IPS DF 6.9 (cell line): Measurements from ENCODE around the gene EIF2B1.

ENCODE experiments used
- DNase-seq: peaks from one replicate; pipeline ENCODE4 v3.0.0-alpha.2; 2013; ENCODE audit warnings: low read depth, low spot score
- H3K27ac ChIP-seq: one replicate; pipeline ENCODE4 v1.5.1; 2013; ENCODE audit warnings: low read length, control low read depth
- H3K27me3 ChIP-seq: 2 replicates; pipeline ENCODE4 v1.6.1; 2013; ENCODE audit warnings: mild to moderate bottlenecking, low read length; ENCODE audit not compliant: control insufficient read depth, insufficient read depth
- H3K36me3 ChIP-seq: 2 replicates; pipeline ENCODE4 v1.6.1; 2013; ENCODE audit warnings: low read length; ENCODE audit not compliant: control insufficient read depth, insufficient read depth
- H3K4me1 ChIP-seq: 2 replicates; pipeline ENCODE4 v1.6.1; 2013; ENCODE audit warnings: low read length; ENCODE audit not compliant: control insufficient read depth, insufficient read depth
- H3K4me3 ChIP-seq: 2 replicates; pipeline ENCODE4 v1.5.1; 2013; ENCODE audit warnings: mild to moderate bottlenecking, low read length
- H3K9me3 ChIP-seq: 2 replicates; pipeline ENCODE4 v1.6.1; 2013; ENCODE audit warnings: low read length, inconsistent platforms; ENCODE audit not compliant: control insufficient read depth, insufficient read depth
- WGBS: extraction: QIAGEN DNeasy Blood & Tissue Kit; methylation state at CpG from one replicate; pipeline ENCODE4 v1.1.7; 2013; ENCODE audit warnings: mixed read lengths, missing lambda C conversion rate; ENCODE audit not compliant: insufficient read length, insufficient coverage; 5-methylcytosine and 5-hydroxymethylcytosine counted together

EIF2B1 gene

DNA sequence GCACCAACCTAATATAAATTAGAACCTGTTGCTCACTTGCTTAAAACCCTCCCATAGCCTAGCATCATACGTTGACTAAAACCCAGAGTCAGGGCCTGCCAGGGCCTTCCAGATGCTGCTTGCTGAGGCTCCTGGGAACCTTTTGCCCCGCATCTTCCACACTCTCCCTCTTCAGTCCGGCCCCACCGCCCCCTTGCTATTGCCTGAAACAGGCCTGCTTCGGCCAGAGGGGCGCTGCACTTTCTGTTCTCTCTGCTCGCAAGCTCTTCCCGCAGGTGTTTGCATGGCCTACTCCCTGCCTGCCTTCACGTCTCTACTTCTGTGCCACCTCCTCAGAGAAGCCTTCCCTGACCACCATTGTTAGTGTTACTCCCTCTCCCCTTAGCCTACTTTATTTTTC is 23.7 kb upstream of the EIF2B1 start:
- Histone ChIP-seq H3K9me3 (no peaks in the 10 kb centered on the region), H3K36me3 (no peaks in the 10 kb centered on the region; the same call in 1 of the 2 replicates), H3K4me1 (no peaks in the 10 kb centered on the region), H3K27me3 (no peaks in the 10 kb centered on the region), H3K4me3 (no peak overlapping the region), H3K27ac (no peak overlapping the region)
- DNase-seq, result no peak
- no CpG with 5 or more reads among the region's 9 CpGs for WGBS

- DNase-seq, result no peak
- H3K27ac ChIP-seq, result no peak overlapping the region
- no peak overlapping the region for H3K4me3 ChIP-seq
- no CpG with 5 or more reads among the region's 4 CpGs for WGBS
- no peaks in the 10 kb centered on the region for H3K9me3 ChIP-seq
- H3K27me3 ChIP-seq, result no peaks in the 10 kb centered on the region
- no peaks in the 10 kb centered on the region for H3K4me1 ChIP-seq
- H3K36me3 ChIP-seq, result no peaks in the 10 kb centered on the region; the same call in 1 of the 2 replicates
Observed at GRCh38 chr12:123656392-123656791, 22.9 kb upstream of the EIF2B1 start.

DNA sequence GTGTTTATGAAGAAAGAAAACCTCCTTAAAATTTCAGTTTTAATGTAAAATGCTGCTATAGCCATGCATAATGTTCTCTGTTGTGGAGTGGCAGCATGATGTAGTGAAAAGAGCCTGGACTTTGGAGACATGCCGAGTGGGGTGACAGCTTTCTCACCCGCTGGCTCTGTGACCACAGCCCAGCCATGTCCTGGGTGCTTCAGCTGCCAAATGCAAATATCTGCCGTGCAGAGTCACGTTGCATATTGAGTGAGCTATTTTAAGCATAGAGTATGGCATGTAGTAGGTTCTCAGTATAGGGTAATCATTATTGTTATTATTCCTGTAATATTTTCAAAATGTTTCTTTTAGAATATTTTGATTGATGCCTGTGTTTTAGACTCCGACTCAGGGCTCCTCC is 21.9 kb upstream of the EIF2B1 start:
- DNase-seq, result no peak
- H3K9me3 ChIP-seq, result no peaks in the 10 kb centered on the region
- H3K36me3 ChIP-seq, result no peaks in the 10 kb centered on the region; the same call in 1 of the 2 replicates
- no peak overlapping the region for H3K4me3 ChIP-seq
- no CpG with 5 or more reads among the region's 5 CpGs for WGBS
- H3K4me1 ChIP-seq, result no peaks in the 10 kb centered on the region
- H3K27ac ChIP-seq, result no peak overlapping the region
- no peaks in the 10 kb centered on the region for H3K27me3 ChIP-seq

DNA sequence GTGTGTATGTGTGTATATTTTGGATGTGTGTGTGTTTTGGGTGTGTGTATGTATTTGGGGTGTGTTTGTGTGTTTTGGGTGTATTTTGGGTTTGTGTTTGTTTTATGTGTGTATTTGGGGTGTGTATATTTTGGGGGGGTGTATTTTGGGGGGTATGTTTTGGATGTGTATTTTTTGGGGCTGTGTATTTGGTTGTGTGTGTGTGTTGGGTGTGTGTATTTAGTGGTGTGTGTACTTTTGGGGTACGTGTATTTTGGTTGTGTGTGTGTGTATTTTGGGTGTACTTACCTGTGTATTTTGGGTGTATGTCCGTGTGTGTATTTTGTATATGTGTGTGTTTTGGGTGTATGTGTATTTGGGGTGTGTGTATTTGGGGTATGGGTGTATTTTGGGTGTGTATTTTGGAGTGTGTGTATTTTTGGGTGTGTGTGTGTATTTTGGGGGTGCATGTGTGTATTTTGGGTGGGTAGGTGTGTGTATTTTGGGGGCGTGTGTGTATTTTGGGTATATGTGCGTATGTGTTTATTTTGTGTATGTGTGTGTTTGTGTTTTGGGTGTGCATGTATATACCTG is 20.7 kb upstream of the EIF2B1 start:
- whole genome bisulfite sequencing, result 100% methylated on average over 4 of the region's 4 CpGs
- peaks cover 3% of the 10 kb centered on the region for H3K36me3 ChIP-seq
- H3K9me3 ChIP-seq, result no peaks in the 10 kb centered on the region
- H3K4me3 ChIP-seq, result no peak overlapping the region
- no peak for DNase-seq
- no peak overlapping the region for H3K27ac ChIP-seq
- no peaks in the 10 kb centered on the region for H3K4me1 ChIP-seq
- no peaks in the 10 kb centered on the region for H3K27me3 ChIP-seq

- no peaks in the 10 kb centered on the region for H3K4me1 ChIP-seq
- no peak for DNase-seq
- H3K27ac ChIP-seq, result no peak overlapping the region
- no peak overlapping the region for H3K4me3 ChIP-seq
- no peaks in the 10 kb centered on the region for H3K27me3 ChIP-seq
- peaks cover 10% of the 10 kb centered on the region for H3K36me3 ChIP-seq
- 100% methylated on average over 2 of the region's 5 CpGs for WGBS
- H3K9me3 ChIP-seq, result no peaks in the 10 kb centered on the region
Observed at GRCh38 chr12:123648401-123648800, 14.9 kb upstream of the EIF2B1 start.

DNA sequence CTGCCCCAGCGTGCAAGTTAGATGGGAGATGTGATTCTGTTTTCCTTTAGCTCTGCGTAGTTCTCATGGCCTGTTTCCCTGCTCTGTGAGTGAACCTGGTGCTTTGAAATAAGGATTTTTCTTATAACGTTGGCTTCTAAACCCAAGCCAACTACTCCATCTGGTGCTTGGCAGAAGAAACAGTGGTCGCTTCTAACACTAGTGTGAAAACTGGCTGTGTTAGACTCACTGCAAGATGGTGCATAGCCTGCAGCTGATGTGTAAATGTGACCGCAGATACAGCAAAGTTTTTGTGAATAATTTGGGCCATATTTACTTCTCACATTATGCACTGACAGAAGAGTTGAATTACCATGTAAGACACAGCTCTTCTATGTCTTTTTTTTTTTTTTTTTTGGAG is 12.4 kb upstream of the EIF2B1 start:
- H3K36me3 ChIP-seq, result peaks cover 10% of the 10 kb centered on the region
- H3K27me3 ChIP-seq, result no peaks in the 10 kb centered on the region
- no peaks in the 10 kb centered on the region for H3K4me1 ChIP-seq
- no peak for DNase-seq
- WGBS, result no CpG with 5 or more reads among the region's 5 CpGs
- no peak overlapping the region for H3K27ac ChIP-seq
- no peaks in the 10 kb centered on the region for H3K9me3 ChIP-seq
- no peak overlapping the region for H3K4me3 ChIP-seq

DNA sequence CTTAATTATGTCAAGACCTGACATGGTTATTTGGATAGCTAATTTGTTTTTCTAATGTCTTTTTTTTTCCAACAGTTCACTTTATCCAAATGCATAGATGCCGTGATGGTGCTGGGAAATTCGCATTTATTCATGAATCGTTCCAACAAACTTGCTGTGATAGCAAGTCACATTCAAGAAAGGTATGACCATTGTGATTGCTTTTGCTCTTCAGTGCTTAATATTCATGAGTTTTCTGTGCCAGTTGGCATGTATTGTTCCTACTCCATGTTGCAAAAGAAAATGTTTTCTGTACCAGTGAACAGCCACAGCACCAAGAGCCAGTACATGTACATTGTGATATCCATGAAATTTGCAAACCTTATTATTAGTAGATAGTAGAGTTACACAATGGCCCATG is 11.9 kb upstream of the EIF2B1 start:
- no peak for DNase-seq
- Histone ChIP-seq H3K27ac (no peak overlapping the region), H3K36me3 (peaks cover 10% of the 10 kb centered on the region), H3K9me3 (no peaks in the 10 kb centered on the region), H3K27me3 (no peaks in the 10 kb centered on the region), H3K4me3 (no peak overlapping the region), H3K4me1 (no peaks in the 10 kb centered on the region)
- WGBS, result no CpG with 5 or more reads among the region's 3 CpGs

DNA sequence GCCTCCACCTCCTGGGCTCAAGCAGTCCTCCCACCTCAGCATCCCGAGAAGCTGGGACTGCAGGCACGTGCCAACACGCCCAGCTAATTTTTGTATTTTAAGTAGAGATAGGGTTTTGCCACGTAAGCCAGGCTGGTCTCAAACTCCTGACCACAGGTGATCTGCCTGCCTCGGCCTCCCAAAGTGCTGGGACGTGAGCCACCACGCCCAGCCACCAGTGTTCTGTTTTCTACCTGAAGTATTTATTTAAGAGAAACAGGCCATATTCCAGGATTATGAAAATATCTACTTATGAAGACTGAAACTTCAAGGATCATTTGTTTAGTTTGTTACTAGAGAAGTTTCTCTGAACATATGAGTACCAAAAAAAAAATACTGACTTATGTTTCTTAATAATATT is 10.4 kb upstream of the EIF2B1 start:
- no peak for DNase-seq
- Histone ChIP-seq H3K36me3 (peaks cover 8% of the 10 kb centered on the region; the same call in 1 of the 2 replicates), H3K27me3 (no peaks in the 10 kb centered on the region), H3K27ac (no peak overlapping the region), H3K9me3 (no peaks in the 10 kb centered on the region), H3K4me1 (no peaks in the 10 kb centered on the region), H3K4me3 (no peak overlapping the region)
- WGBS, result no CpG with 5 or more reads among the region's 7 CpGs

GRCh38 chr12:123634142-123634561 is 666 bp upstream of the EIF2B1 start:
- DNase-seq, result no peak
- H3K4me3 ChIP-seq, result peak overlapping the region; percentile 79; the same call in 1 of the 2 replicates
- H3K27ac ChIP-seq, result no peak overlapping the region
- peaks cover 2% of the 10 kb centered on the region; the same call in 1 of the 2 replicates for H3K36me3 ChIP-seq
- H3K27me3 ChIP-seq, result no peaks in the 10 kb centered on the region
- WGBS, result no CpG with 5 or more reads among the region's 19 CpGs
- H3K9me3 ChIP-seq, result no peaks in the 10 kb centered on the region
- H3K4me1 ChIP-seq, result no peaks in the 10 kb centered on the region

DNA sequence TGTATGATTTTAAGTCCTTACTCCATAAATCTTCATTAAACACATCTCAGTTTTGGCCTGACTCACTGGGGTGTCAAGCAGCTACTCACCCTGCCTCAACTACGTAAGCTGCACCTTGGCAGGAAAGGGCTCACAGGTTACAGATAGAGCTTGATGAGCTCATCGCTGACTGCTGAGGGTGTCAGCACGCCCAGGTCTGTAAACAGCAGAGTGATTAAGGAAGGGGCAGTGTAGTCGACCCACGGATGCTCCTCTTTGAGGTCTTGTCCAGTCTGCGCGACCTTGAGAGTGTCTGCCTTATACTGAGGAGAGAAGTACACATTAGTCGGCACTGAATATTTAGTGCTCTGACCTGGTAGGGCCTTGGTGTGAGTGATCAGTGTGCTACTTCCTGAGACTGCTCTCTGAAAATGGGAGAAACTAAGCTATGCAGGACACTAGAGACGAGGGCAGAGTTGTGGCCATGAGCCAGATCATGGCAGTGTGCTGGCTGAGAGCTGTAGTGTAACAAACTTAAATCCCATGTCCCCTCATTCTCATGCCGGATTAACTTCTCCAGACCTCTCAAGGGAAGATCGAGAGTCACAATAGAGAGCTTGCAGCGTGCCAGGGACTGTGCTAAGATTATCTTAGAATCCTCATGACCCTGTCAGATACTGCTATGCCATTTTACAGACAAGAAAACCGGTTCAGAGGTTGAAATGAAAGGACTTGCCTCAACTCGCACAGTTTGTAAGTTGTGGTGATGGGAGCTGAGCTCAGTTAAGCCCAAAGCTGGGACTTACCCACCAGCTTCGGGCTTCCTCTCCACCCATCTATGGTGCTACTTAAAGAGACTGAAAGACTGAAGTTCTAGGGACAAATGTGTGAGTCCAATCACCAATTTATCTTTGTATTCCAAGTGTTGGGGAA is 11.6 kb downstream of the EIF2B1 start:
- Histone ChIP-seq H3K36me3 (peaks cover 18% of the 10 kb centered on the region), H3K9me3 (no peaks in the 10 kb centered on the region), H3K27me3 (no peaks in the 10 kb centered on the region), H3K4me1 (no peaks in the 10 kb centered on the region), H3K4me3 (no peak overlapping the region), H3K27ac (no peak overlapping the region)
- no CpG with 5 or more reads among the region's 15 CpGs for WGBS
- no peak for DNase-seq
